Umbilical cord (tissue), 2 donors: Measurements from ENCODE around the gene UBE2D2. TPM values are rescaled to one million over a fixed set of nuclear protein-coding genes. Genes with fewer than 3 reads are reported as not detected.
A peak's percentile ranks its signal among the peaks of the same experiment; 100 is the strongest.
"Not testable (repeated sequence)": the region's sequence is repeated elsewhere in the genome, so short reads cannot be mapped to it uniquely, and the experiment has no call there.

ENCODE experiments used
- DNase-seq: peaks from one replicate; pipeline ENCODE4 v3.0.0-alpha.2; 2015; ENCODE audit warnings: low spot score
- total RNA-seq: library from RNA; depleted of rRNA; stranded (reverse); fragments of >200 nt; gene quantifications from one replicate; pipeline ENCODE4 v1.2.3, GENCODE V29; 2014; ENCODE audit warnings: low replicate concordance; ENCODE audit not compliant: insufficient read depth

Gene UBE2D2
- total RNA-seq, 1 donor from 2014 or later = 109 TPM

GRCh38 chr5:139549162-139549894, 11.8 kb upstream of the UBE2D2 start:
- no peak for DNase-seq

GRCh38 chr5:139550051-139550872, 10.9 kb upstream of the UBE2D2 start:
- not testable (repeated sequence) for DNase-seq

- no peak for DNase-seq
These were observed 9.8 kb upstream of the UBE2D2 start for GRCh38 chr5:139551191-139551889.

GRCh38 chr5:139552893-139553575, 8.1 kb upstream of the UBE2D2 start:
- no peak for DNase-seq

- no peak for DNase-seq
These were observed 6.9 kb upstream of the UBE2D2 start for GRCh38 chr5:139554264-139554663.

- no peak for DNase-seq
These were observed 3.3 kb upstream of the UBE2D2 start for GRCh38 chr5:139557811-139558210.

- peak; percentile 48 for DNase-seq
These were observed 714 bp downstream of the UBE2D2 start for GRCh38 chr5:139561655-139562451.

GRCh38 chr5:139562847-139563246, 1.7 kb downstream of the UBE2D2 start:
- no peak for DNase-seq

GRCh38 chr5:139565411-139566305, 4.5 kb downstream of the UBE2D2 start:
- peak; percentile 62 for DNase-seq

- no peak for DNase-seq
These were observed 5.5 kb downstream of the UBE2D2 start for GRCh38 chr5:139566611-139567010.

GRCh38 chr5:139569270-139569955, 8.3 kb downstream of the UBE2D2 start:
- DNase-seq = no peak

- DNase-seq = no peak
These were observed 10.4 kb downstream of the UBE2D2 start for GRCh38 chr5:139571543-139571942.

- peak; percentile 73 for DNase-seq
These were observed 10.8 kb downstream of the UBE2D2 start for GRCh38 chr5:139571966-139572365.

- DNase-seq = peak; percentile 35
These were observed 13.6 kb downstream of the UBE2D2 start for GRCh38 chr5:139574641-139575312.

- no peak for DNase-seq
These were observed 14.1 kb downstream of the UBE2D2 start for GRCh38 chr5:139575313-139575646.

- no peak for DNase-seq
These were observed 14.6 kb downstream of the UBE2D2 start for GRCh38 chr5:139575751-139576150.

- no peak for DNase-seq
These were observed 16.7 kb downstream of the UBE2D2 start for GRCh38 chr5:139577689-139578290.

GRCh38 chr5:139578325-139578724, 17.2 kb downstream of the UBE2D2 start:
- no peak for DNase-seq
